Hepatocyte (in vitro differentiated cells): ENCODE data around the gene HID1.

Source experiments
- CTCF ChIP-seq: fragments of 200-600 bp; sonication (generic); IDR thresholded peaks from 2 replicates; pipeline ENCODE4 v1.5.1; 2016; ENCODE audit warnings: antibody characterized with exemption, mild to moderate bottlenecking; ENCODE audit not compliant: poor library complexity
- EZH2 ChIP-seq: fragments of 200-600 bp; sonication (generic); IDR thresholded peaks from 2 replicates; pipeline ENCODE4 v1.6.1; 2016; ENCODE audit warnings: antibody characterized with exemption, mild to moderate bottlenecking, borderline replicate concordance
- EZH2phosphoT487 ChIP-seq: fragments of 200-600 bp; sonication (generic); IDR thresholded peaks from one replicate; pipeline ENCODE4 v1.6.1; 2018; ENCODE audit warnings: antibody characterized with exemption, mild to moderate bottlenecking, low read depth, moderate library complexity; ENCODE audit not compliant: unreplicated experiment, severe bottlenecking

- TF ChIP-seq CTCF (no peak), EZH2 (no peak), EZH2phosphoT487 (no peak)
These were observed 34.2 kb downstream of the HID1 start for GRCh38 chr17:74938194-74938950.
